Measurements from ENCODE around the gene SERPIND1.
A peak's percentile ranks its signal among the peaks of the same experiment; 100 is the strongest.

The SERPIND1 gene

DNA sequence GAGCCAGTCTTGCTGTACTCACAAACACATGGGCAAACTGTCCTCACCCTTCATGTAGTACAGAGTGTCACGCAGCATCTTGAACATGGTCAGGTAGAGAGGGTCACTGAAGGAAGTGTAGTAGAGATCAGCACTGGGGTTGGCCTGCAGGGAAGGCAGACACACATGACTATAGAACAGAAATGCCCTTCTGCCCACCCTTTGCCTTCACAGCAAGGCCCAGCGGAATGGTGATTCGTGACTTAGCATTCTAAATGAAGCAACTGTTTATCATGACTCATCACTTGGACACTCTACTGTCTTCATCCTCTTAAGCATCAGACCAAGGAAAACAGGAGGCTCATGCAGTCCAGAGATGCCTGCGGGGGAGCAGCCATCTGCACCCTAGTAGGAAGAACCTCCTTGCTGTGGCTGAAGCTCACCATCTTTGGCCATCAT, 33.4 kb downstream of the SERPIND1 start:
- peak overlapping the region; percentile 7; the same call in 1 of the 2 replicates for H3K27ac ChIP-seq
- ChIA-PET POLR2A (ENCODE audit: low non-redundant PET) (no interaction called here), CTCF (no interaction called here)
- TF ChIP-seq, protein P1, sequence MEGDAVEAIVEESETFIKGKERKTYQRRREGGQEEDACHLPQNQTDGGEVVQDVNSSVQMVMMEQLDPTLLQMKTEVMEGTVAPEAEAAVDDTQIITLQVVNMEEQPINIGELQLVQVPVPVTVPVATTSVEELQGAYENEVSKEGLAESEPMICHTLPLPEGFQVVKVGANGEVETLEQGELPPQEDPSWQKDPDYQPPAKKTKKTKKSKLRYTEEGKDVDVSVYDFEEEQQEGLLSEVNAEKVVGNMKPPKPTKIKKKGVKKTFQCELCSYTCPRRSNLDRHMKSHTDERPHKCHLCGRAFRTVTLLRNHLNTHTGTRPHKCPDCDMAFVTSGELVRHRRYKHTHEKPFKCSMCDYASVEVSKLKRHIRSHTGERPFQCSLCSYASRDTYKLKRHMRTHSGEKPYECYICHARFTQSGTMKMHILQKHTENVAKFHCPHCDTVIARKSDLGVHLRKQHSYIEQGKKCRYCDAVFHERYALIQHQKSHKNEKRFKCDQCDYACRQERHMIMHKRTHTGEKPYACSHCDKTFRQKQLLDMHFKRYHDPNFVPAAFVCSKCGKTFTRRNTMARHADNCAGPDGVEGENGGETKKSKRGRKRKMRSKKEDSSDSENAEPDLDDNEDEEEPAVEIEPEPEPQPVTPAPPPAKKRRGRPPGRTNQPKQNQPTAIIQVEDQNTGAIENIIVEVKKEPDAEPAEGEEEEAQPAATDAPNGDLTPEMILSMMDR (conservative IDR thresholded peaks at IDR 0.05; ENCODE audit: low read depth), result no peak
- DNase-seq (ENCODE audit: low spot score), result peak; percentile 38

DNA sequence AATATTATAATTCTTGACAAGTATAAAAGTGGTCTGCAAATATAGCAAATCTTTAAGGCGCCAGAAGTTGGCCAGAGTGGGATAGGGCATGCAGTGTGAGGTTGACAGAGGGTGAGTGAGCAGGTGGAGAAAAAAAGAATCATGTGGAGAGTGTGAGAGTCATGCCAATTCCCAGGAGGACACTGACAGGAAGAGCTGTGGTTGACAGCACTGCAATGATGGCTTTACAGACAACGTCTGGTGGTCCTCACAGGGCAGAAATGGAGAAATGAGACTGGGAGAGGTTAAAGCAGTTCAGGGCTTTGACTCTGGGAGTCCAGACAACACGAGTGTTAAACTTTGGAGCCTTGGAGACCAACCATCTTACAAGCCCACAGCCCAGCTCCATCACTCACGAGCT, 34.9 kb downstream of the SERPIND1 start:
- no peak for DNase-seq (ENCODE audit: low spot score)
- ChIA-PET CTCF (no interaction called here), POLR2A (ENCODE audit: low non-redundant PET) (no interaction called here)
- TF ChIP-seq, protein P1 (conservative IDR thresholded peaks at IDR 0.05; ENCODE audit: low read depth), result no peak
- H3K27ac ChIP-seq, result no peak overlapping the region

DNA sequence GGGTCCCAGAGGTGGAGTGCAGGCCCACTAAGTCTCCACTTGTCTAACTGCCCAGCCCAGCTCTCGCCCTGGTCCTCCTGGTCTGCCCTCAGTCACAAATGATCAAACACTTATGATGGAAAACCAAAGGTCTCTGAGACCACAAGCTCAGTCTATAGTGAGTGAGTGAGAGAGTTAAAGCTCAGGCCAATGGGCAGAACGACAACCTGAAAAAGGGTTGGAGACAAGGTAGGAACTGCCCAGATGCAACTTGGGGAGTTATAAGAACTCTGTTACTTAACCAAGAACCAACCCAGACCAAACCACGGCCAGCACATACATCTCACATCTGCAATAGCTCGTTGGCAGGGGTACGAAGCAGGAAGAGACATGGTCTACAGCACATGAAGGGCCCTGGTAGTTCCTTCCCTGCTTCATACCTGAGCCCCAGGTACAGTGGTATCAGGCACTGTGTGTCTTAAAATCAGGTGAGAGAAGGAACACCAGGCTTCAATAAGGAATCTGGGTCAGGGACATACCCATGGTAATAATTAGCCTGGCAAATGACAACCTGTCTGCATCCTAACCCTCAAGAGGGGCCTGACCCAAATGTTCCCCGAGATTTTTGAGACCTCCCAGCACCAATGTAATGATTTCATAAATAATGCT, 35.7 kb downstream of the SERPIND1 start:
- H3K27ac ChIP-seq, result no peak overlapping the region
- CTCF ChIA-PET, result no interaction called here
- POLR2A ChIA-PET (ENCODE audit: low non-redundant PET), result no interaction called here
- TF ChIP-seq, protein P1 (conservative IDR thresholded peaks at IDR 0.05; ENCODE audit: low read depth), result no peak
- DNase-seq (ENCODE audit: low spot score), result no peak

DNA sequence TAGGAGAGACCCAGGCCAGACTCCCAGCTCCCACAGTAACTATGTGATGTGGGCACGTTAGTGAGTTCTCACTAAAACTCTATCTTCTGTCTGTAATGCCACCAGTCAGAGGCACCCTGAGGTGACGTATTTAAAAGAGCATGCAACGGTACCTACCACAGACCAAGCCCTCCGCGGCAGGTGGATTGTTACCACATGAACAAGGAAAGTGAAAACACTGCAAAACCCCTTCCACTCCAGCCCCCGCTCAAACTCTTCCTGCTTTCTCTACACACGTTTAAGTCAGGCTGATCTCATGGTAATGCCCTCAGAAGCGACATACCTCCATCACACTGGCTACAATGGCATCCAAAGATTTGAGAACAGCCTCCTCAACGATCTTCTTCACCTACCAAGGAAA, 36.7 kb downstream of the SERPIND1 start:
- CTCF ChIA-PET, result no interaction called here
- TF ChIP-seq, protein P1 (conservative IDR thresholded peaks at IDR 0.05; ENCODE audit: low read depth), result no peak

DNA sequence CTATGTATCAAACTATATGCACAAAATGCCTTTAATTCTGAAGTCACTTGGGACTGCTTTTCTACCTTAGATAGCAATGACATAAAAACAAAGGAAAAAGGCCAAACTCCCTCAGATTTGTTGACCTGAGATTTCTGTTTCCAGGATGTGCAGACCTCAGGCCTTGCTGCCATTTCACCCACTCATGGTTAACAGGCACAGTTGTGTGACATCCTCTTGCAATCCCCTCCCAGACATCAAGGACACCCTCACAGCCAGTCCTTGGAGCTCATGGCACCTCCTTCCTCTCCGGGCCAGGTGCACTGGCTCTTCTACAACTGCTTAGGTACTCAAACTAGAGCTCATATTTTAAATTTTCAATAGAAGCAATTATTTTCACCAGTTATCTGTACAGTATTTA, 37.3 kb downstream of the SERPIND1 start:
- TF ChIP-seq, protein P1 (conservative IDR thresholded peaks at IDR 0.05; ENCODE audit: low read depth), result no peak

More for the DNA sequence above, 36.7 kb downstream of the SERPIND1 start:
- DNase-seq (ENCODE audit: low spot score), result no peak
- H3K27ac ChIP-seq, result no peak overlapping the region
- POLR2A ChIA-PET (ENCODE audit: low non-redundant PET), result no interaction called here

DNA sequence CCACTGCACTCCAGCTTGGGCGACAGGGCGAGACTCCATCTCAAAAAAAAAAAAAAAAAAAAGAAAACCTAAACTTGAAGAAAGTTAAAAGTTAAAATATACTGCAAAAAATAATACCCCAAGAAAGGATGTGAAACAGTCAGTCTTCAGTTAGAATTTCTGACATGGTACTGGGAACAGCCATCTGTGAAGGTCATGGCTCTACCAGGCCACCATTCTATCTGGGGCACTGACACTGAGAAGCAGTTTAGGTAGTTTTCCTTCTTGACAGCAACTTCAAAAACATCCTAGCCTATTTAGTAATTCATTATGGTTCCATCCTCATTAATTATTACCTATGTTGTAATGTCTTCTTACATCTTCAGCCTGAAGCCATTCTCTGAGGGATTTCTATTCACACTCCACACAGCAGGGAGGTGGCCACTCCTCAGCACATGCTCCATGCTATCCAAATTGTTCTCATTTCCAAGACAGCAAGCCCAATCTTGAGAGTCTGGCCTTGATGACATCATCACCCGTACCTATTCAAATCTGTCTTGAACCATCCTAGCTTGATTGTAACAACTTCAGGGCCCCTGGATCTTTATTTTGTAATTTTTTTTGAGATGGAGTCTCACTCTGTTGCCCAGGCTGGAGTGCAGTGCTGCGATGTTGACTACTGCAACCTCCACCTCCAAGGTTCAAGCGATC, 38.2 kb downstream of the SERPIND1 start:
- POLR2A ChIA-PET (ENCODE audit: low non-redundant PET), result no interaction called here
- no peak for DNase-seq (ENCODE audit: low spot score)
- CTCF ChIA-PET, result interaction anchor here (0.6 kb wide), 1 partner anchor 12 kb away, joined by 4 read pairs; no protein-coding TSS in a partner anchor
- TF ChIP-seq, protein P1 (conservative IDR thresholded peaks at IDR 0.05; ENCODE audit: low read depth), result no peak
- H3K27ac ChIP-seq, result no peak overlapping the region

More for the DNA sequence above, 37.3 kb downstream of the SERPIND1 start:
- DNase-seq (ENCODE audit: low spot score), result no peak
- ChIA-PET CTCF (no interaction called here), POLR2A (ENCODE audit: low non-redundant PET) (no interaction called here)
- H3K27ac ChIP-seq, result no peak overlapping the region

Measured in RWPE1 (cell line).